ENCODE data around the gene RHOA.

Gene RHOA

GRCh38 chr3:49411968-49412631 lies at the start of gene RHOA, which contains the start of gene TCTA:
Gene RHOA, minus strand, starts transcription at chr3:49411976. Its CDS starts 36,387 bp downstream, at chr3:49375589.
Gene TCTA, plus strand, starts transcription at chr3:49412423. Its CDS starts 4 bp downstream, at chr3:49412427.
- peak within 1 kb of the TSS; percentile 89 for H3K9ac ChIP-seq (ENCODE audit: low read length)
- no peaks in the 10 kb centered on the region for H3K27me3 ChIP-seq (ENCODE audit: insufficient read depth, low read length)
- no peaks in the 10 kb centered on the region for H3K9me2 ChIP-seq (ENCODE audit: low read depth, low read length)
- H4K20me1 ChIP-seq (ENCODE audit: insufficient read depth, low read length): no peaks in the 10 kb centered on the region
- H3K36me3 ChIP-seq (ENCODE audit: insufficient read depth, low read length): peaks cover 29% of the 10 kb centered on the region; the same call in 1 of the 2 replicates
- peak within 1 kb of the TSS; percentile 98 for H3K4me2 ChIP-seq (ENCODE audit: low read length)
- H3F3A ChIP-seq (ENCODE audit: insufficient read depth, low read length): no peaks in the 10 kb centered on the region
- peak within 1 kb of the TSS; percentile 60 for H3K27ac ChIP-seq (ENCODE audit: low read depth, low read length, poor library complexity, severe bottlenecking)
- no peak for TF ChIP-seq EZH2 (IDR thresholded peaks at IDR 0.05; ENCODE audit: borderline replicate concordance, low read length)
- no peak for TF ChIP-seq CTCF (IDR thresholded peaks at IDR 0.05; ENCODE audit: low read length)
- peaks cover 65% of the 10 kb centered on the region for H3K4me1 ChIP-seq (ENCODE audit: insufficient read depth, low read length, severe bottlenecking)
- H3K79me2 ChIP-seq (ENCODE audit: insufficient read depth, low read length): peaks cover 56% of the 10 kb centered on the region
- H2AFZ ChIP-seq (ENCODE audit: low read length): no peak within 1 kb of the TSS
- H3K9me3 ChIP-seq (ENCODE audit: low read length): no peaks in the 10 kb centered on the region
- H3K4me3 ChIP-seq (ENCODE audit: low read depth, low read length, poor library complexity, severe bottlenecking): peak within 1 kb of the TSS; percentile 83

GRCh38 chr3:49460956-49461355 lies 49.2 kb upstream of the RHOA start:
- no peaks in the 10 kb centered on the region for H3K4me1 ChIP-seq (ENCODE audit: insufficient read depth, low read length, severe bottlenecking)
- TF ChIP-seq CTCF (IDR thresholded peaks at IDR 0.05; ENCODE audit: low read length) (no peak), EZH2 (IDR thresholded peaks at IDR 0.05; ENCODE audit: borderline replicate concordance, low read length) (no peak)
- no peaks in the 10 kb centered on the region for H3K27me3 ChIP-seq (ENCODE audit: insufficient read depth, low read length)
- H3K9ac ChIP-seq (ENCODE audit: low read length): no peak overlapping the region
- H4K20me1 ChIP-seq (ENCODE audit: insufficient read depth, low read length): no peaks in the 10 kb centered on the region
- H3F3A ChIP-seq (ENCODE audit: insufficient read depth, low read length): no peaks in the 10 kb centered on the region
- no peak overlapping the region for H3K27ac ChIP-seq (ENCODE audit: low read depth, low read length, poor library complexity, severe bottlenecking)
- H3K4me2 ChIP-seq (ENCODE audit: low read length): no peak overlapping the region
- no peak overlapping the region for H2AFZ ChIP-seq (ENCODE audit: low read length)
- no peaks in the 10 kb centered on the region for H3K79me2 ChIP-seq (ENCODE audit: insufficient read depth, low read length)
- H3K36me3 ChIP-seq (ENCODE audit: insufficient read depth, low read length): no peaks in the 10 kb centered on the region
- no peak overlapping the region for H3K4me3 ChIP-seq (ENCODE audit: low read depth, low read length, poor library complexity, severe bottlenecking)
- H3K9me2 ChIP-seq (ENCODE audit: low read depth, low read length): no peaks in the 10 kb centered on the region
- no peaks in the 10 kb centered on the region for H3K9me3 ChIP-seq (ENCODE audit: low read length)

DNA sequence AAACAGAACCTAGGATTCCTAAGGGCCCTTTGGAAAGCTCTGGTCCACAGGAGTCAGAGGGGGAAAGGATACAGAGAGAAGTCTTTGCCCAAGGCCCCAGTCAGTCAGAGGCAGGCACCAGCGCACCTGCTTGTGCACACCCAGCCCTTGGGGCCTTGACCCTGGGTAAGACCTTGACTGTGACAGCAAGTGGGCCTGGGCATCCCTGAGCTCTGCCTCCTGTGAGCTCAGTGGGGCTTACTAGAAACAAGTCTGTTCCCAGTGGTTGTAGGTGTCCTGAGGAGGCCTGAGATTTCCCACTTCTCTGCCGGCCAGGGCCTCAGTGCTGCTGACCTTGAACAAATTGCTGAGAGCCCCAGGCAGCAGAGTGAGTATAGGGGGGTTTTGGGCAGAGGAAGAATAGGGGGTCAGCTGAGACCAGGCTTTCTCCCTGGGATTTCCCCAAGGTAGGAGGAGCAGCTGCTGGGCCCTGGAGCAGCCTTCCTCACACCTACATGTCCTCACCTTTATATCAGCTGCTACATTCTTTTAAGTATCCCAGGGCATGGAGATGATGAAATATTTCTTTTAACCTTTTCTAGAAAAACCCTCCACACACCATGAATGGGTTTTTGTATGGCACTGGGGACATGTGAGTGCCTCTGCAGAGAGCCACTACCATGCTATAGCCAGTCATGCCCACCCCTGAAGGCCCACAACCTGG lies 48.6 kb upstream of the RHOA start:
- Histone ChIP-seq H3K27me3 (ENCODE audit: insufficient read depth, low read length) (no peaks in the 10 kb centered on the region), H3K36me3 (ENCODE audit: insufficient read depth, low read length) (no peaks in the 10 kb centered on the region), H3K27ac (ENCODE audit: low read depth, low read length, poor library complexity, severe bottlenecking) (no peak overlapping the region), H2AFZ (ENCODE audit: low read length) (no peak overlapping the region), H3F3A (ENCODE audit: insufficient read depth, low read length) (no peaks in the 10 kb centered on the region), H3K4me1 (ENCODE audit: insufficient read depth, low read length, severe bottlenecking) (no peaks in the 10 kb centered on the region), H3K4me3 (ENCODE audit: low read depth, low read length, poor library complexity, severe bottlenecking) (no peak overlapping the region), H3K4me2 (ENCODE audit: low read length) (no peak overlapping the region), H3K9ac (ENCODE audit: low read length) (no peak overlapping the region), H3K9me3 (ENCODE audit: low read length) (no peaks in the 10 kb centered on the region), H3K79me2 (ENCODE audit: insufficient read depth, low read length) (no peaks in the 10 kb centered on the region), H3K9me2 (ENCODE audit: low read depth, low read length) (no peaks in the 10 kb centered on the region), H4K20me1 (ENCODE audit: insufficient read depth, low read length) (no peaks in the 10 kb centered on the region)
- no peak for TF ChIP-seq EZH2 (IDR thresholded peaks at IDR 0.05; ENCODE audit: borderline replicate concordance, low read length)
- TF ChIP-seq CTCF (IDR thresholded peaks at IDR 0.05; ENCODE audit: low read length): no peak
